ENCODE results near the gene TRIM16.
"Not testable (repeated sequence)": the region's sequence is repeated elsewhere in the genome, so short reads cannot be mapped to it uniquely, and the experiment has no call there.

TRIM16 gene

DNA sequence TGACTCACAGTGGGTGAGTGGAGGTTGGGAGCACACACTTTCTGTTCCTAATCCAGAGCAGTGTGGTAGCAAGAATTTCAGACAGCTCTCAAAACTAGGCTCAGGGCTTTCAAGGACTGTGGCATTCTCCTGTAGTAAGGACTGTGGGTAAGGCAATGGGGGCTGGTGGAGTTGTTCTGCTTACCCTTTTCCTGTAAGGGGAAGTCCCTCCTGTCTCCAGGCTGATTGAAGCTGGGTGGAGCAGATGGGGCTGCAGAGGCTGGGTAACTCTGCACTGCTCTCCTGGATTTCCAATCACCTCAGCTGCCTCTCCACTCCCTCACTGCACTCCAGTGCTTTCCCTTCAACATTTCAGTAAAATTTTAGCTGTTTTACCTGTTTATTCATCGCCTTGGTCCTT, 3.4 kb upstream of the TRIM16 start:
- not testable (repeated sequence) for H3K4me1 ChIP-seq (ENCODE audit: control insufficient read depth, insufficient read depth, low read length); DNase-seq (ENCODE audit: low read depth); H3K9ac ChIP-seq (ENCODE audit: low read length); H3K4me3 ChIP-seq (ENCODE audit: low read length); H3K36me3 ChIP-seq (ENCODE audit: control insufficient read depth, insufficient read depth, low read length, severe bottlenecking); H3K9me3 ChIP-seq (ENCODE audit: control insufficient read depth, low read length); H3K27me3 ChIP-seq (replicated peaks; ENCODE audit: control insufficient read depth, insufficient read depth, low read length)

DNA sequence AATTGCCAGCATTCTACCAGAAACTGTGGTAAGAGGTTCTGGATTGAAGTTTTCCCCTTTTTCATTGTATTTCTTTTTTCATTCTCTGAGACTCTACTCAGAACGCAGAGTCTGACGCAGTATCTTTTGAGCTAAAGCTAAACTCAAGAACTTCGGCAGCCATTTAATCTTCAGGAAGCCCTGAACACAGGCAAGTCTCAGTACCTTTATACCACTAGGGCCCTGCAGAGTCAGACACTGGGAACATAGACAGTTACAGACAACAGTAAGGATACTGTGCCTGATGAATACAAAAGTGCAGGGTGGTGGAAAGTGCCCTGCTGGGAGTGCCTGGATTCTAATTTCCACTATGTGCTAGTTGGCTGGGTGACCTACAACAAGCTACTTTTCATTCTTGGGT, 976 bp downstream of the TRIM16 start:
- DNase-seq (ENCODE audit: low read depth); H3K9ac ChIP-seq (ENCODE audit: low read length); H3K9me3 ChIP-seq (ENCODE audit: control insufficient read depth, low read length); H3K4me1 ChIP-seq (ENCODE audit: control insufficient read depth, insufficient read depth, low read length); H3K36me3 ChIP-seq (ENCODE audit: control insufficient read depth, insufficient read depth, low read length, severe bottlenecking); H3K27me3 ChIP-seq (replicated peaks; ENCODE audit: control insufficient read depth, insufficient read depth, low read length): not testable (repeated sequence)
- H3K4me3 ChIP-seq (ENCODE audit: low read length) = peak overlapping the region; percentile 78

DNA sequence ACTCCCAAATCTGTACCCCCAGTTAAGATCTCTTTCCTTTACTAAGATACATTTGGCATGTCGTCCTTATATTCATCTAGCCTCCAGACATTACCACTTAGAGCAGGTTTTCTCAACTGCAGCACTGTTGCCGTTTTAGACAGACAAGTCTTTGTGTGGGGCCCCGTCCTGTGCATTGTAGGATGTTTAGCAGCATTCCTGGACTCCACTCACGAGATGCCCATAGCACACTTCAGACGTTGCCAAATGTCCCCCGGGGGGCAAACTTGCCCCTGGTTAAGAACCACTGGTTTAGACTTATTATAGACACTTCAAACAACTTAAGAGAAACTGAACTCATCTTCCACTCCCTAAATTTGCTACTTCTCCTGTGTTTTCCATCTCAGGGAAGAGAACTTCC, 8.1 kb downstream of the TRIM16 start:
- H3K36me3 ChIP-seq (ENCODE audit: control insufficient read depth, insufficient read depth, low read length, severe bottlenecking); H3K27me3 ChIP-seq (replicated peaks; ENCODE audit: control insufficient read depth, insufficient read depth, low read length); H3K9ac ChIP-seq (ENCODE audit: low read length); H3K4me3 ChIP-seq (ENCODE audit: low read length); H3K4me1 ChIP-seq (ENCODE audit: control insufficient read depth, insufficient read depth, low read length); H3K9me3 ChIP-seq (ENCODE audit: control insufficient read depth, low read length); DNase-seq (ENCODE audit: low read depth): not testable (repeated sequence)

- not testable (repeated sequence) for H3K9me3 ChIP-seq (ENCODE audit: control insufficient read depth, low read length); H3K9ac ChIP-seq (ENCODE audit: low read length); H3K4me3 ChIP-seq (ENCODE audit: low read length); DNase-seq (ENCODE audit: low read depth); H3K27me3 ChIP-seq (replicated peaks; ENCODE audit: control insufficient read depth, insufficient read depth, low read length); H3K4me1 ChIP-seq (ENCODE audit: control insufficient read depth, insufficient read depth, low read length); H3K36me3 ChIP-seq (ENCODE audit: control insufficient read depth, insufficient read depth, low read length, severe bottlenecking)
Observed at GRCh38 chr17:15674640-15675039, 9.5 kb downstream of the TRIM16 start.

- not testable (repeated sequence) for H3K4me3 ChIP-seq (ENCODE audit: low read length); H3K27me3 ChIP-seq (replicated peaks; ENCODE audit: control insufficient read depth, insufficient read depth, low read length); H3K9ac ChIP-seq (ENCODE audit: low read length); H3K36me3 ChIP-seq (ENCODE audit: control insufficient read depth, insufficient read depth, low read length, severe bottlenecking); H3K9me3 ChIP-seq (ENCODE audit: control insufficient read depth, low read length); DNase-seq (ENCODE audit: low read depth); H3K4me1 ChIP-seq (ENCODE audit: control insufficient read depth, insufficient read depth, low read length)
Observed at GRCh38 chr17:15669526-15669925, 14.6 kb downstream of the TRIM16 start.

- Histone ChIP-seq H3K4me1 (ENCODE audit: control insufficient read depth, insufficient read depth, low read length) (peaks cover 3% of the 10 kb centered on the region), H3K36me3 (ENCODE audit: control insufficient read depth, insufficient read depth, low read length, severe bottlenecking) (peaks cover 9% of the 10 kb centered on the region), H3K27me3 (replicated peaks; ENCODE audit: control insufficient read depth, insufficient read depth, low read length) (no peaks in the 10 kb centered on the region), H3K9me3 (ENCODE audit: control insufficient read depth, low read length) (no peaks in the 10 kb centered on the region), H3K9ac (ENCODE audit: low read length) (no peak overlapping the region), H3K4me3 (ENCODE audit: low read length) (no peak overlapping the region)
- DNase-seq (ENCODE audit: low read depth) = no peak
Observed at GRCh38 chr17:15663691-15664090, 20.4 kb downstream of the TRIM16 start.

DNA sequence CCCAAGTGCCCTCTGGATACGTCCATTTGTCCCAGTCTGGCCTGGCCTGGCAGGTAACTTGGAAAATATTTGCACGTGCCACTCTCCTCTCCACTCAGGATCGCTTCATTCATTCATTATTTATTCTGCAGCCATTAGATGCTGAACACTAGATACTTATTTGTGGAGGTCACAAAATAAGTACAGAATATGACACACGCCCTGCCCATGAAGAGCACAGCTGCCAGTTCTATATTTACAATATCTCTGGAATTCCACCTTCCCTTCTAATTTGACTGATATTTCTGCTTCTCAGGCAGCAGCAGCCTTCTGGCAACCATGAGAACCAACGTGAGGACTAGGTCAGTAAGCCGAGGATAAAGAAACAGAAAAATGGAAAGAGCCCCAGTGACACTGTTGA, 20.9 kb downstream of the TRIM16 start:
- Histone ChIP-seq H3K4me3 (ENCODE audit: low read length) (no peak overlapping the region), H3K27me3 (replicated peaks; ENCODE audit: control insufficient read depth, insufficient read depth, low read length) (no peaks in the 10 kb centered on the region), H3K4me1 (ENCODE audit: control insufficient read depth, insufficient read depth, low read length) (peaks cover 3% of the 10 kb centered on the region), H3K36me3 (ENCODE audit: control insufficient read depth, insufficient read depth, low read length, severe bottlenecking) (peaks cover 9% of the 10 kb centered on the region), H3K9me3 (ENCODE audit: control insufficient read depth, low read length) (no peaks in the 10 kb centered on the region), H3K9ac (ENCODE audit: low read length) (no peak overlapping the region)
- no peak for DNase-seq (ENCODE audit: low read depth)

DNA sequence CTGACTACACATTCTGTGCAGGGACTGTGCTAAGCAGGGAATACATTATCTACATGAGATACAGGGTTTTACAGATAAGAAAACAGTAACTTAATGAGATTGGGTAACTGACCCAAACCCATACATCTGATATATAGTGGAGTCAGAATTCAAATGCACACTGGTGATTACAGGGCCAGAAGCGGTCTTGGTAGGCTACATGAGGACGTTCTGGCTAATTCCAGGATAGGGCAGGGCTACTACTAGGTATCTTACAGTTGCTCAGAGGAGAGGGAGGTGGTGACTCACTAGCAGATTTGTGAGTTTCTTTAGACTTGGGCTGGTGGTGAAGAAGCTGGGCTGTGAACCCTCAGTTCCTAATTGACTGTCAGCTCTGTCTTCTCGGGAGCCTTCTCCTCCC, 21.4 kb downstream of the TRIM16 start:
- no peak for DNase-seq (ENCODE audit: low read depth)
- no peak overlapping the region for H3K4me3 ChIP-seq (ENCODE audit: low read length)

GRCh38 chr17:15660077-15660476, 24.0 kb downstream of the TRIM16 start:
- no peak for DNase-seq (ENCODE audit: low read depth)
- H3K27me3 ChIP-seq (replicated peaks; ENCODE audit: control insufficient read depth, insufficient read depth, low read length) = no peaks in the 10 kb centered on the region
- H3K9ac ChIP-seq (ENCODE audit: low read length) = no peak overlapping the region
- H3K4me1 ChIP-seq (ENCODE audit: control insufficient read depth, insufficient read depth, low read length) = peaks cover 3% of the 10 kb centered on the region
- no peak overlapping the region for H3K4me3 ChIP-seq (ENCODE audit: low read length)
- H3K9me3 ChIP-seq (ENCODE audit: control insufficient read depth, low read length) = no peaks in the 10 kb centered on the region
- peaks cover 7% of the 10 kb centered on the region for H3K36me3 ChIP-seq (ENCODE audit: control insufficient read depth, insufficient read depth, low read length, severe bottlenecking)

More for the DNA sequence above, 21.4 kb downstream of the TRIM16 start:
- Histone ChIP-seq H3K4me1 (ENCODE audit: control insufficient read depth, insufficient read depth, low read length) (peaks cover 3% of the 10 kb centered on the region), H3K27me3 (replicated peaks; ENCODE audit: control insufficient read depth, insufficient read depth, low read length) (no peaks in the 10 kb centered on the region), H3K9me3 (ENCODE audit: control insufficient read depth, low read length) (no peaks in the 10 kb centered on the region), H3K9ac (ENCODE audit: low read length) (no peak overlapping the region), H3K36me3 (ENCODE audit: control insufficient read depth, insufficient read depth, low read length, severe bottlenecking) (peaks cover 7% of the 10 kb centered on the region)

DNA sequence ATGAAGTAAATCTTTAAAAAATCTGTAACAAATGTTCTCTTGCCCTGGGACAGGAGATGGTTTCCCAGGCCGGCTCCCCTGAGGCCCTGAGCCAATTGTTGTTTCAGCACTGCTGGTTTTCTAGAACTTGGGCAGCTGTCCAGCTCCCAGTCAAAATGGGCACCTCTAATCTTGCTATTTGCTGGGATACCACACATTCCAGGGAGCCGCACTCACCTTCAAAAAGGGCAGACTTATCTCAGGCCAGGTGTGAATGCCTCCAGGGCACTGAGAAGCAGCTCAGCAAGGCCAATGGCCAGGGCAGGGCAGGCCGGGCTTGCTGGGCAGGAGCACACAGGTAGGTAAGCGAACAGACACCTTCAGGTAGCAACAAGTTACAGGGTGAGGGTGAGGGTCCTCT, 24.4 kb downstream of the TRIM16 start:
- Histone ChIP-seq H3K9me3 (ENCODE audit: control insufficient read depth, low read length) (no peaks in the 10 kb centered on the region), H3K4me1 (ENCODE audit: control insufficient read depth, insufficient read depth, low read length) (peaks cover 3% of the 10 kb centered on the region), H3K4me3 (ENCODE audit: low read length) (no peak overlapping the region), H3K9ac (ENCODE audit: low read length) (no peak overlapping the region), H3K36me3 (ENCODE audit: control insufficient read depth, insufficient read depth, low read length, severe bottlenecking) (peaks cover 7% of the 10 kb centered on the region), H3K27me3 (replicated peaks; ENCODE audit: control insufficient read depth, insufficient read depth, low read length) (no peaks in the 10 kb centered on the region)
- peak; percentile 19 for DNase-seq (ENCODE audit: low read depth)

DNA sequence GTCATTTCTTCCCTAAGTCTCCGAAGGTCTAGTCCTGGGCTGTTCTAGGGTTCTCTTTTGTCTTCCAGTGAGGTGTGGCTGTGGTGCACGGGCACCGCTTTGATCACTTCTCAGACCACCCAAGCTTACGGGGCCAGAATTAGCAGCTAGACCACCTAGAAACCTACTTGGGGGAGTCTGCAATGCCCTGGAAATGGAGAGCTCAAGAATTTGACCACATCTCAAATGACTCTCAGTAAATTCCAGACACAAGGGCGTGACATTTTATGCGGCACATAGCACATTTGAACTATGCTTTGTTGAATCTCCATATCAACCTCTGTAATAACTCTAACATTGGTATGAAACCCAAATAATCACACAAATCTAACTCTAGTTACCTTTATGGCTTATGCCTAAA, 24.9 kb downstream of the TRIM16 start:
- Histone ChIP-seq H3K36me3 (ENCODE audit: control insufficient read depth, insufficient read depth, low read length, severe bottlenecking) (peaks cover 5% of the 10 kb centered on the region), H3K9ac (ENCODE audit: low read length) (no peak overlapping the region), H3K27me3 (replicated peaks; ENCODE audit: control insufficient read depth, insufficient read depth, low read length) (no peaks in the 10 kb centered on the region), H3K4me3 (ENCODE audit: low read length) (no peak overlapping the region), H3K4me1 (ENCODE audit: control insufficient read depth, insufficient read depth, low read length) (peaks cover 3% of the 10 kb centered on the region), H3K9me3 (ENCODE audit: control insufficient read depth, low read length) (no peaks in the 10 kb centered on the region)
- no peak for DNase-seq (ENCODE audit: low read depth)

- Histone ChIP-seq H3K4me3 (ENCODE audit: low read length) (no peak overlapping the region), H3K36me3 (ENCODE audit: control insufficient read depth, insufficient read depth, low read length, severe bottlenecking) (no peaks in the 10 kb centered on the region), H3K9ac (ENCODE audit: low read length) (no peak overlapping the region), H3K9me3 (ENCODE audit: control insufficient read depth, low read length) (no peaks in the 10 kb centered on the region), H3K4me1 (ENCODE audit: control insufficient read depth, insufficient read depth, low read length) (peaks cover 3% of the 10 kb centered on the region), H3K27me3 (replicated peaks; ENCODE audit: control insufficient read depth, insufficient read depth, low read length) (no peaks in the 10 kb centered on the region)
- DNase-seq (ENCODE audit: low read depth) = no peak
Observed at GRCh38 chr17:15658296-15658695, 25.8 kb downstream of the TRIM16 start.

Measured in adipocyte (in vitro differentiated cells).